Stimulated activated CD4-positive, alpha-beta T cell treated with anti-CD3 and anti-CD28 coated beads, Interleukin-4, amount 100 ng/mL, for 48 hours (primary cell): ENCODE measurements around the gene RNF34.
"Not testable (repeated sequence)": the region's sequence is repeated elsewhere in the genome, so short reads cannot be mapped to it uniquely, and the experiment has no call there.

Experiments
- DNase-seq, 2 donors: peaks; one replicate each; pipeline ENCODE4 v3.0.0-alpha.2; 2020; ENCODE audit warnings: low read depth in 2 of 2

The RNF34 gene, protein sequence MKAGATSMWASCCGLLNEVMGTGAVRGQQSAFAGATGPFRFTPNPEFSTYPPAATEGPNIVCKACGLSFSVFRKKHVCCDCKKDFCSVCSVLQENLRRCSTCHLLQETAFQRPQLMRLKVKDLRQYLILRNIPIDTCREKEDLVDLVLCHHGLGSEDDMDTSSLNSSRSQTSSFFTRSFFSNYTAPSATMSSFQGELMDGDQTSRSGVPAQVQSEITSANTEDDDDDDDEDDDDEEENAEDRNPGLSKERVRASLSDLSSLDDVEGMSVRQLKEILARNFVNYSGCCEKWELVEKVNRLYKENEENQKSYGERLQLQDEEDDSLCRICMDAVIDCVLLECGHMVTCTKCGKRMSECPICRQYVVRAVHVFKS

DNA sequence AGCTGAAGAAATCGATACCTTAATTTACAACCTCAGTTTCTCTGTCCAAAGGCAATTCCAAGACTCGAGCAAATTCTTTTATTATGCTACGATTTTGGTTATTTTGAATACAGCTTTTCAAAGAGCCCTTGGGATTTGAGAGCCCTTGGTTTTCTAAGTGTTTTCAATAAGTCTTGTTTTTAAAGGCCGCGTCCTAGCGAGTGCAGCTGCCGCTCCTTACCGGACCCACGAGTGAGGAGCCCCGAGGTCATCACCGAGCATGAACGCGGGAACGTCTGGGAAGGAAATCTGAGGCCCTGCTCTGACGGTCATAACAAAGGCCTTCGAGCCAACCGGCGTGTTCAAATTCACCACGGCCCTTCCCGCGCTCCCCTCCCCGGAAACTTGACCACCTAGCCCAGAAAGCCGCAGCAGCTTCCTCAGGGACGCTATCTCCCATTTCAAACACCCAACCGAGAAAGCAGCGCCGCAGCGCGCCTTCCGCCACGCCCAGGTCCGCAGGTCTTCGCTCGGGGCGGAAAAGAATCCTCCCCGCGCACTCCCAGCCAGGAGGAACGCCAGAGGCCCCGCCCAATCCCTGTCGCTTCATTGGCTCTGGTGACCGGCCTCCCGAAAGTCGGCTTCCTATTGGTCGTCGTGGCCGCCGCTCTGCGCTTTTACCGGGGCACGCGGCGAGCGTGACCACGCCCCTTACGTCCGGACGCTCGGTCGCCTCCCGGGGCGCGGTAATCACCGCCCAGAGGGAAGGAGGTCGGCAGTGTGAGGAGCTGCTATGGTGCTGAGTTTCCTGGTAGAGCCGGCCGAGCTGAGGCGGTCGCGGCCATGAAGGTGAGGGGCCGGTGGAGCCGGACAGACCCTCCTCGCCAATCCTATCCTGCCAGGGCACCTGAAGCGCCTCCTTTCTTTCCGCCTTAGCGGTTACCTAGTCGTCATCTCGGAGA is at the start of gene RNF34:
Gene RNF34, plus strand, starts transcription at position 728 of the 941 bp plus-strand sequence. Its CDS starts 95 bp downstream, at position 823.
- peak; percentile 97 to 98 for DNase-seq

- DNase-seq, result peak; percentile 72 to 90
These were observed 47.9 kb upstream of the RNF34 start, which contains the start of gene ANAPC5 for GRCh38 chr12:121351820-121352681. Gene ANAPC5 (minus strand): TSS chr12:121352411. CDS start chr12:121352340, 71 bp downstream.

DNA sequence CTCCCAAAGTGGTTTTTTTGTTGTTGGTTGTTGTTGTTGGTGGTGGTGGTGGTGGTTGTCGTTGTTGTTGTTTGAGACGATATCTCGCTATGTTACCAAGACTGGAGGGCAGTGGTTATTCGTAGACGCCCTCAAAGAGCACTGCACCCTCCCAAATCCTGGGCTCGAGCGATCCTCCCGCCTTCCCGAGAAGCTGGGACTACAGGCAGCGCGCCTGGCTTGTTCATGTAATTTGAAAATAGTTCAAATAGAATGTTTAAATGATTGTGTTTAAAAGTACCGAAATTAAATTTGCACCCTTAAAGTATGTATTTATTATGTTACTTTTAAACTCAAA is 47.3 kb upstream of the RNF34 start:
- no peak for DNase-seq

GRCh38 chr12:121355818-121356217 is 44.1 kb upstream of the RNF34 start:
- no peak for DNase-seq

- DNase-seq, result no peak
These were observed 43.3 kb upstream of the RNF34 start for GRCh38 chr12:121356657-121357056.

- no peak for DNase-seq
These were observed 42.6 kb upstream of the RNF34 start for GRCh38 chr12:121357331-121357730.

- no peak for DNase-seq
These were observed 41.8 kb upstream of the RNF34 start for GRCh38 chr12:121358073-121358472.

- no peak for DNase-seq
These were observed 35.2 kb upstream of the RNF34 start for GRCh38 chr12:121364683-121365121.

DNA sequence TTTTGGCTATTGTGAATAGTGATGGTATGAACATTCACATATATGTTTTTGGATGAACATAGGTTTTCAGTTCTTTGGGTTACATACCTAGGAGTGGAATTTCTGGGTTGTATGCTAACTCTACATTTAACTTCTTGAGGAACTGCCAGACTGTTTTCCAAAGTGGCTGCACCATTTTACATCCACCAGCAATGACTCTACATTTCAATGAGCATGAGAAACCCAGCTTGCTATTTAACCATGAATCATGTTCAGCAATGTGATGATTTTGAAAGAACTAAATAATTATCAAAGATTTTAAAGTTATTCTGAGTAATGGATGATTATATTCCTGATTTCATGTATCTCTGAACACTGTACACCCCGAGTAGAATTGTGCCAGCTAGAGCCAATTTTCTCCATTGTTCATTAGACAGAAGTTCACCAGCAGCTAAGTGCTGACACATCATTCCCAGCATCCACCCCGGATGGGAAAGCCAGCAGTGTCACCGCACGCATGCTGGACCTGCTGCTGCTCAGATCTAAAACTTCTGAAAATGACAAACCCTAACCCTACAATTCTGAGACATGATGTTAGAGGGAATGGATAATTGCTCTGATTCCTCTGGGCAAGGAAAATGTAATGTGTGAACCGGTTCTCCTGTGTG is 34.4 kb upstream of the RNF34 start:
- DNase-seq, result no peak

GRCh38 chr12:121366063-121366459 is 33.9 kb upstream of the RNF34 start:
- no peak for DNase-seq

GRCh38 chr12:121371404-121371803 is 28.5 kb upstream of the RNF34 start:
- no peak for DNase-seq

- DNase-seq, result no peak
These were observed 26.2 kb upstream of the RNF34 start for GRCh38 chr12:121373755-121374154.

DNA sequence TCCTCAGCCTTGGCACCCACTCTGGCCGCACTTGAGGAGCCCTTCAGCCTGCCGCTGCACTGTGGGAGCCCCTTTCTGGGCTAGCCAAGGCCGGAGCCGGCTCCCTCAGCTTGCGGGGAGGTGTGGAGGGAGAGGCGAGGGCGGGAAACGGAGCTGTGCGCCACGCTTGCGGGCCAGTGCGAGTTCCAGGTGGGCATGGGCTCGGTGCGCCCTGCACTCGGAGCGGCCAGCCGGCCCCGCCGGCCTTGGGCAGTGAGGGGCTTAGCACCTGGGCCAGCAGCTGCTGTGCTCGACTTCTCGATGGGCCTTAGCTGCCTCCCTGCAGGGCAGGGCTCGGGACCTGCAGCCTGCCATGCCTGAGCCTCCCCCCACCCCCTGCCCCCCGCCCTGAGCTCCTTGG is 25.6 kb upstream of the RNF34 start:
- DNase-seq, result not testable (repeated sequence)

- DNase-seq, result not testable (repeated sequence)
These were observed 24.9 kb upstream of the RNF34 start for GRCh38 chr12:121374945-121375584.

DNA sequence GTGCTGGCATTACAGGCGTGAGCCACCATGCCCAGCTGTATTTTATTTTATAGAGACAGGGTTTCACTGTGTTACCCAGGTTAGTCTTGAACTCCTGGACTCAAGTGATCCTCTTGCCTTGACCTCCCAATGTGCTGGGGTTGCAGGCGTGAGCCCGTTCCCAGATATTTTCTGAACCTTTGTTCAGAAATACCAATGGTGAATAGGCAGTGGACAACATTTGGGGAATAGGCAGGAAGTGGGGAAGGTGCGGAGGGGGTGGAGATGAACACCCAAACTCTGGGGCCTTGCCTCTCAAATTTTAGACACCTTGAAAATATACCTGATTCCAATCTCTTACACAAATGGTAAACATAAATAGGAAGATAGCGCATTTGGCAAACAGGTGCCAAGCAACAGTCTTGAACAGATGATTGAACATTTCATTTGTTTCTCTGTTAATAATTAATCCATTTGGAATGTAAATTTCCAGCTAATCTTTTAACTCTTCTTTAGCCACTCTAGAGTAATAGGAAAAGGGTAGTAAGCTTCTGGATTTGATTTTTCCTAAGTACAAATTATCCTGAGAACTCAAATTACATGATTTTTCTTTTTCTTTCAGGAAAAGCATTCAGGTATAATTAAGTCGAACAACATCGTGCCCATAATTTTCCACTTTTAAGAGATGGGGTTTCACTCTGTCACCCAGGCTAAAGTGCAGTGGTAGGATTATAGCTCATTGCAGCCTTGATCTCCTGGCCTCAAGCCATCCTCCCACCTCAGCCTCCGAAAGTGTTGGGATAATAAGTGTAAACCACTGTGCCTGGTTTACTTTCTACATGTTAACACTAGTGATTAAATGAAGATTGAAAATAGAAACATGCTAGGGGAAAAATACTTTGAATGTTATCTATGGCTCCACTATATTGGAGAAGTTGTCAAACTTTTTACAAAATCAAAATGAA is 22.9 kb upstream of the RNF34 start:
- no peak for DNase-seq

GRCh38 chr12:121378736-121379135 is 21.2 kb upstream of the RNF34 start:
- no peak for DNase-seq

DNA sequence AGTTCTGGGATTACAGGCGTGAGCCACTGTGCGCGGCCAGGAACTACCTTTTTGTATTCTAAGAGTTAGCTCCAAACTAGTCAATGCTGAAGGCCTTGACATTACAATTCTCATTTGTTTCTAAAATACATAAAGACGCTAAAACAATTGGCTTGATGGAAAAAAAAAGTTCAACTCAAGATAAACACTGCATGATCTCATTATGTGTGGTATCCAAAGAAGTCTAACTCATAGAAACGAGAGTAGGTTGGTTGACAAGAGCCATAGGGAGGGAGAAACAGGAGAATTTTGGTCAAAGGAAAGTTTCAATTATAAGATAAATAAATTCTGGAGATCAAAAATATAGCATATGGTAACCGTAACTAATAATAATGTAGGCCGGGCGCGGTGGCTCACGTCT is 20.0 kb upstream of the RNF34 start:
- DNase-seq, result no peak

DNA sequence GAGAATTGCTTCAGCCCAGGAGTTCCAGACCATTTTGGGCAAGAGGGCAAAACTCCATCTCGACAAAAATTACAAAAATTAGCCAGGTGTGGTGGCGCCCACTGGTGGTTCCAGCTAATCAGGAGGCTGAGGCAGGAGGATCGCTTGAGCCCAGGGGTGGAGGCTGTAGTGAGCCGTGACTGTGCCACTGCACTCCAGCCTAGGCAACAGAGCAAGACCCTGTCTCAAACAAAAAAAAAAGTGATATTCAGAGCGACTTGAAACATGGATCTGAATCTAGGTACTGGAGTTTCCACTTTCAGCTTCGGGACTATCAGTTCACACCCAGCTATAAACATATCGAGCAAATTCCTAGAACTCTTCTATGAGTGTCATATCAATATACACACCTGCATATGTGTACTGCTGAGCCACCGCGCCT is 16.3 kb upstream of the RNF34 start:
- DNase-seq, result no peak

DNA sequence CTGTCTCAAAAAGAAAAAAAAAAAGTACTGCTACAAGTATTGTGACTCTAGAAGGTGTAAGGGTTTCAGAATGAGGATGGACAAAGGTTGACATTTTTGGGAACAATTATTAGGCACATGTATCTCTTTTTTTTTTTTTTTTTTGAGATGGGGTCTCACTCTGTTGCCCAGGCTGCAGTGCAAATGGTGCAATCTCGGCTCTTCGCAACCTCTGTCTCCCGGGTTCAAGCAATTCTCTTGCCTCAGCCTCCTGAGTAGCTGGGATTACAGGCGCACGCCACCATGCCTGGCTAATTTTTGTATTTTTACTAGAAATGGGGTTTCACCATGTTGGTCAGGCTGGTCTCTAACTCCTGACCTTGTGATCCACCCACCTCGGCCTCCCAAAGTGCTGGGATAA is 15.0 kb upstream of the RNF34 start:
- not testable (repeated sequence) for DNase-seq
